CD4-positive, alpha-beta T cell (primary cell): ENCODE data around the gene STYK1. TPM values are rescaled to one million over a fixed set of nuclear protein-coding genes. Genes with fewer than 3 reads are reported as not detected.

Experiments used
- ATAC-seq: fragments of 200-7000 bp; cut with Tn5 transposase; one replicate; pipeline ENCODE4 v1.10.0; 2022; ENCODE audit warnings: mild to moderate bottlenecking; ENCODE audit not compliant: poor library complexity
- CTCF ChIA-PET: fragments of 350-600 bp; sonication (Branson Sonifier 250); formaldehyde crosslinking; loops from one replicate; lab custom pipeline; 2021; ENCODE audit warnings: antibody characterized with exemption, inconsistent platforms; lab: Charles Lee
- POLR2A ChIA-PET: fragments of 350-600 bp; sonication (Branson Sonifier 250); formaldehyde crosslinking; loops from one replicate; lab custom pipeline; 2021; ENCODE audit warnings: antibody characterized with exemption, inconsistent platforms; lab: Charles Lee
- DNase-seq, 14 experiments: peaks; one replicate each; pipeline ENCODE4 v3.0.0-alpha.2; 2013 to 2020; ENCODE audit warnings: mixed read lengths in 2 of 14
- H3K27ac ChIP-seq, 2 donors: one replicate each; pipeline versions ENCODE4 v1.5.1 to v1.7.0; 2013; ENCODE audit warnings: low read length in 2 of 2, low read depth in 1 of 2, mild to moderate bottlenecking in 1 of 2
- H3K27me3 ChIP-seq, 2 experiments: 1 replicate in 1 of 2; 2 replicates in 1 of 2; pipeline versions ENCODE4 v1.6.1 to v1.7.0; 2013; ENCODE audit warnings: low read length in 2 of 2, control low read depth in 1 of 2, mild to moderate bottlenecking in 1 of 2, moderate library complexity in 1 of 2; ENCODE audit not compliant: insufficient read depth in 2 of 2, control insufficient read depth in 1 of 2
- H3K36me3 ChIP-seq: one replicate; pipeline ENCODE4 v1.6.1; 2013; ENCODE audit warnings: low read length, control low read depth; ENCODE audit not compliant: insufficient read depth
- H3K4me1 ChIP-seq: one replicate; pipeline ENCODE4 v1.6.1; 2013; ENCODE audit warnings: low read length, control low read depth; ENCODE audit not compliant: insufficient read depth
- H3K4me3 ChIP-seq: one replicate; pipeline ENCODE4 v1.5.1; 2013; ENCODE audit warnings: mild to moderate bottlenecking, low read length, moderate library complexity
- H3K9me3 ChIP-seq, 2 experiments: 1 replicate in 1 of 2; 2 replicates in 1 of 2; pipeline versions ENCODE4 v1.6.1 to v1.7.0; 2013; ENCODE audit warnings: low read length in 2 of 2, mild to moderate bottlenecking in 2 of 2, control low read depth in 1 of 2, moderate library complexity in 1 of 2; ENCODE audit not compliant: control insufficient read depth in 1 of 2, insufficient read depth in 1 of 2
- H3K27ac Mint-ChIP-seq: one replicate; pipeline ENCODE4 v1.8.0; 2020; ENCODE audit warnings: mixed read lengths
- H3K27me3 Mint-ChIP-seq: one replicate; pipeline ENCODE4 v1.8.0; 2021; ENCODE audit warnings: mixed read lengths
- H3K36me3 Mint-ChIP-seq: one replicate; pipeline ENCODE4 v1.8.0; 2021; ENCODE audit warnings: low read depth, mixed read lengths
- H3K4me1 Mint-ChIP-seq: one replicate; pipeline ENCODE4 v1.8.0; 2021; ENCODE audit warnings: low read depth, mixed read lengths
- H3K4me3 Mint-ChIP-seq: one replicate; pipeline ENCODE4 v1.8.0; 2020; ENCODE audit warnings: mild to moderate bottlenecking, mixed read lengths
- H3K9me3 Mint-ChIP-seq: one replicate; pipeline ENCODE4 v1.8.0; 2020; ENCODE audit warnings: mixed read lengths
- CTCF ChIP-seq: fragments of 200-600 bp; IDR thresholded peaks from one replicate; pipeline ENCODE4 v1.8.0; 2022; ENCODE audit warnings: antibody characterized with exemption, mild to moderate bottlenecking
- intact Hi-C, 2 experiments: fragments of 100-400 bp; cut with DNase I in 1 of 2; cut with micrococcal nuclease in 1 of 2; formaldehyde crosslinking; loops; one replicate each; pipeline versions ENCODE4 v1.15.1 to v1.9.0; 2023 to 2025; cut with DNase I, micrococcal nuclease
- total RNA-seq, 174 experiments: library from RNA in 2 of 174; stranded (reverse) in 2 of 174; gene quantifications; one replicate each; pipeline ENCODE4 v1.2.3 and lab custom pipeline; 2021 to 2026

STYK1 gene
- total RNA-seq, 2 experiments from 2014 or later: not detected

- intact Hi-C loops: loop anchor here (5.0 to 10.0 kb wide), 4 partner anchors 137 to 1739 kb away; partner anchors contain the start of genes BORCS5 (in 1 of the 2), MANSC1 (in 1 of the 2) and SMIM10L1 (in 1 of the 2)
- Mint-ChIP-seq H3K27me3 (peaks cover 35% of the 10 kb centered on the region), H3K36me3 (peaks cover 27% of the 10 kb centered on the region), H3K27ac (no peak overlapping the region), H3K4me1 (peaks cover 26% of the 10 kb centered on the region), H3K4me3 (peak overlapping the region; percentile 32), H3K9me3 (no peaks in the 10 kb centered on the region)
- ChIA-PET POLR2A (interaction anchor here (2.9 kb wide), 1 partner anchor 250 kb away, joined by 26 read pairs; no protein-coding TSS in a partner anchor), CTCF (interaction anchor here (2.3 kb wide), 1 partner anchor 135 kb away, joined by 5 read pairs; no protein-coding TSS in a partner anchor)
- Histone ChIP-seq H3K27me3 (peaks cover 0 to 3% of the 10 kb centered on the region in 2 experiments), H3K36me3 (no peaks in the 10 kb centered on the region), H3K9me3 (no peaks in the 10 kb centered on the region), H3K4me3 (no peak overlapping the region), H3K4me1 (peaks cover 11% of the 10 kb centered on the region), H3K27ac (no peak overlapping the region)
- TF ChIP-seq CTCF: no peak
- DNase-seq: peak in 2 of 14 experiments; percentile 43 to 60
- ATAC-seq: no peak
These were observed 58.3 kb downstream of the STYK1 start for GRCh38 chr12:10615532-10615931.

GRCh38 chr12:10614056-10614370 is 59.8 kb downstream of the STYK1 start:
- ATAC-seq: no peak
- CTCF ChIA-PET: interaction anchor here (2.3 kb wide), 1 partner anchor 136 kb away, joined by 5 read pairs; no protein-coding TSS in a partner anchor
- Mint-ChIP-seq H3K4me1 (peaks cover 26% of the 10 kb centered on the region), H3K27me3 (peaks cover 20% of the 10 kb centered on the region), H3K4me3 (peak overlapping the region; percentile 99), H3K27ac (peak overlapping the region; percentile 99), H3K36me3 (peaks cover 41% of the 10 kb centered on the region), H3K9me3 (no peaks in the 10 kb centered on the region)
- TF ChIP-seq CTCF: no peak
- H3K9me3 ChIP-seq: no peaks in the 10 kb centered on the region
- POLR2A ChIA-PET: interaction anchor here (0.6 to 2.9 kb wide), 9 partner anchors 59 to 1743 kb away, joined by 3 to 26 read pairs (median 3); partner anchors contain the start of genes BORCS5, CLEC2B, ETV6 and GABARAPL1
- intact Hi-C loops: loop anchor here (5.0 to 10.0 kb wide), 5 partner anchors 58 to 1741 kb away; partner anchors contain the start of genes BORCS5 (in 1 of the 2), MANSC1 (in 1 of the 2) and STYK1 (in 1 of the 2)
- H3K27me3 ChIP-seq: no peaks in the 10 kb centered on the region
- H3K27ac ChIP-seq: peak overlapping the region; percentile 93 to 95
- H3K4me1 ChIP-seq: peaks cover 11% of the 10 kb centered on the region
- peak overlapping the region; percentile 94 for H3K4me3 ChIP-seq
- peaks cover 12% of the 10 kb centered on the region for H3K36me3 ChIP-seq
- no peak for DNase-seq

- H3K9me3 ChIP-seq: no peaks in the 10 kb centered on the region
- ATAC-seq (peak; percentile 91), DNase-seq (peak; percentile 95 to 100 (median 98))
- POLR2A ChIA-PET: interaction anchor here (0.6 to 2.9 kb wide), 9 partner anchors 59 to 1743 kb away, joined by 3 to 26 read pairs (median 3); partner anchors contain the start of genes BORCS5, CLEC2B, ETV6 and GABARAPL1
- H3K36me3 Mint-ChIP-seq: peaks cover 46% of the 10 kb centered on the region
- H3K27ac Mint-ChIP-seq: peak within 1 kb of the TSS; percentile 99
- CTCF ChIA-PET: interaction anchor here (2.3 kb wide), 1 partner anchor 137 kb away, joined by 5 read pairs; no protein-coding TSS in a partner anchor
- peak within 1 kb of the TSS; percentile 93 to 95 for H3K27ac ChIP-seq
- peak within 1 kb of the TSS; percentile 99 for H3K4me3 Mint-ChIP-seq
- H3K4me1 Mint-ChIP-seq: peaks cover 26% of the 10 kb centered on the region
- H3K27me3 Mint-ChIP-seq: peaks cover 17% of the 10 kb centered on the region
- H3K27me3 ChIP-seq: no peaks in the 10 kb centered on the region
- peaks cover 17% of the 10 kb centered on the region for H3K36me3 ChIP-seq
- peaks cover 11% of the 10 kb centered on the region for H3K4me1 ChIP-seq
- intact Hi-C loops: loop anchor here (1.0 to 10.0 kb wide), 8 partner anchors 59 to 1741 kb away; partner anchors contain the start of genes BORCS5 (in 1 of the 2), GABARAPL1 (in 1 of the 2), MANSC1 (in 1 of the 2) and STYK1 (in 1 of the 2)
- TF ChIP-seq CTCF: no peak
- peak within 1 kb of the TSS; percentile 94 for H3K4me3 ChIP-seq
- H3K9me3 Mint-ChIP-seq: no peaks in the 10 kb centered on the region
These were observed 60.4 kb downstream of the STYK1 start, which contains the start of gene MAGOHB for GRCh38 chr12:10613349-10614055. TSS of gene MAGOHB (minus strand) at chr12:10613609. CDS start at chr12:10613532, 77 bp downstream.
